B cell (primary cell): ENCODE data around the gene TENM4. TPM values are rescaled to one million over a fixed set of nuclear protein-coding genes. Genes with fewer than 3 reads are reported as not detected.

Experiments used
- ATAC-seq: fragments of 200-7000 bp; cut with Tn5 transposase; one replicate; pipeline ENCODE4 v1.10.0; 2021; ENCODE audit warnings: low read depth, mild to moderate bottlenecking, moderate number of reproducible peaks, moderate library complexity
- CTCF ChIA-PET: fragments of 350-600 bp; sonication (Branson Sonifier 250); formaldehyde crosslinking; loops from one replicate; lab custom pipeline; 2021; ENCODE audit warnings: antibody characterized with exemption, inconsistent platforms; lab: Charles Lee
- POLR2A ChIA-PET: fragments of 350-600 bp; sonication (Branson Sonifier 250); formaldehyde crosslinking; loops from one replicate; lab custom pipeline; 2021; ENCODE audit warnings: antibody characterized with exemption; lab: Charles Lee
- DNase-seq: peaks from one replicate; pipeline ENCODE4 v3.0.0; 2013
- H2AFZ ChIP-seq: 2 replicates; pipeline ENCODE4 v1.6.1; 2012; ENCODE audit warnings: mild to moderate bottlenecking, low read depth, low read length; ENCODE audit not compliant: insufficient read depth, poor library complexity, severe bottlenecking
- H3K27ac ChIP-seq, 2 donors: 1 replicate in 1 of 2; 2 replicates in 1 of 2; pipeline ENCODE4 v1.5.1; 2012 to 2013; ENCODE audit warnings: low read length in 2 of 2, mild to moderate bottlenecking in 2 of 2, moderate library complexity in 1 of 2
- H3K27me3 ChIP-seq, 4 experiments: fragments of 200-600 bp in 1 of 4; sonication (generic) in 1 of 4; replicated peaks in 1 of 4; 1 replicate in 2 of 4; 2 replicates in 2 of 4; pipeline versions ENCODE4 v1.6.1 to v1.7.0; 2013 to 2016; ENCODE audit warnings: low read length in 3 of 4, mild to moderate bottlenecking in 2 of 4, mixed read lengths in 1 of 4, moderate library complexity in 1 of 4; ENCODE audit not compliant: insufficient read depth in 4 of 4, control insufficient read depth in 3 of 4; ENCODE audit errors: control extremely low read depth in 1 of 4
- H3K36me3 ChIP-seq, 2 experiments: replicated peaks in 1 of 2; 1 replicate in 1 of 2; 2 replicates in 1 of 2; pipeline versions ENCODE4 v1.6.1 to v1.7.1; 2013; ENCODE audit warnings: low read length in 1 of 2; ENCODE audit not compliant: insufficient read depth in 2 of 2, control insufficient read depth in 1 of 2; ENCODE audit errors: control extremely low read depth in 1 of 2, extremely low read depth in 1 of 2
- H3K4me1 ChIP-seq, 2 donors: fragments of 200-600 bp in 1 of 2; sonication (generic) in 1 of 2; 1 replicate in 1 of 2; 2 replicates in 1 of 2; pipeline versions ENCODE4 v1.5.1 to v1.6.1; 2013 to 2017; ENCODE audit warnings: low read length in 2 of 2; ENCODE audit not compliant: control insufficient read depth in 2 of 2, insufficient read depth in 2 of 2
- H3K4me2 ChIP-seq: replicated peaks from 2 replicates; pipeline ENCODE3; 2012; ENCODE audit warnings: mild to moderate bottlenecking, low read depth, low read length; ENCODE audit not compliant: poor library complexity, severe bottlenecking
- H3K4me3 ChIP-seq, 5 experiments: fragments of 200-600 bp in 1 of 5; sonication (generic) in 1 of 5; 1 replicate in 3 of 5; 2 replicates in 2 of 5; pipeline versions ENCODE4 v1.5.1 to v1.7.0; 2011 to 2016; ENCODE audit warnings: low read length in 4 of 5, mild to moderate bottlenecking in 4 of 5, low read depth in 2 of 5, control low read depth in 1 of 5, moderate library complexity in 1 of 5; ENCODE audit not compliant: insufficient read depth in 1 of 5; ENCODE audit errors: control extremely low read depth in 1 of 5, extremely low read depth in 1 of 5
- H3K79me2 ChIP-seq: fragments of 200-600 bp; sonication (generic); one replicate; pipeline ENCODE4 v1.6.0; 2016; ENCODE audit warnings: low read length; ENCODE audit not compliant: control insufficient read depth, insufficient read depth
- H3K9ac ChIP-seq: fragments of 200-600 bp; sonication (generic); 2 replicates; pipeline ENCODE4 v1.6.1; 2017; ENCODE audit warnings: mild to moderate bottlenecking, low read length, moderate library complexity
- H3K9me3 ChIP-seq, 3 donors: one replicate each; pipeline versions ENCODE4 v1.6.1 to v1.7.1; 2013; ENCODE audit warnings: low read length in 2 of 3; ENCODE audit not compliant: control insufficient read depth in 2 of 3, insufficient read depth in 1 of 3; ENCODE audit errors: control extremely low read depth in 1 of 3
- H4K20me1 ChIP-seq: 2 replicates; pipeline ENCODE4 v1.6.0; 2012; ENCODE audit warnings: mild to moderate bottlenecking, low read length; ENCODE audit not compliant: insufficient read depth, control insufficient read depth, poor library complexity, severe bottlenecking
- H3K27ac Mint-ChIP-seq: one replicate; pipeline ENCODE4 v1.8.0; 2021; ENCODE audit warnings: mixed read lengths
- H3K27me3 Mint-ChIP-seq: one replicate; pipeline ENCODE4 v1.8.0; 2021; ENCODE audit warnings: mixed read lengths
- H3K4me1 Mint-ChIP-seq: one replicate; pipeline ENCODE4 v1.8.0; 2021; ENCODE audit warnings: mixed read lengths
- H3K4me3 Mint-ChIP-seq: one replicate; pipeline ENCODE4 v1.8.0; 2021; ENCODE audit warnings: mixed read lengths
- H3K9me3 Mint-ChIP-seq: one replicate; pipeline ENCODE4 v1.8.0; 2022; ENCODE audit warnings: mixed read lengths; ENCODE audit not compliant: insufficient read depth
- EZH2 ChIP-seq: IDR thresholded peaks from 2 replicates; pipeline ENCODE4 v1.6.1; 2012; ENCODE audit warnings: borderline replicate concordance, low read depth, mild to moderate bottlenecking, moderate library complexity, low read length; ENCODE audit not compliant: insufficient read depth, poor library complexity, severe bottlenecking
- WGBS: methylation state at CpG from one replicate; pipeline ENCODE4 v1.1.5; 2013; ENCODE audit warnings: missing lambda C conversion rate; ENCODE audit not compliant: insufficient coverage; 5-methylcytosine and 5-hydroxymethylcytosine counted together
- intact Hi-C: fragments of 100-400 bp; cut with micrococcal nuclease; formaldehyde crosslinking; loops from one replicate; pipeline ENCODE4 v1.10.0; 2022
- polyA plus RNA-seq: library from polyadenylated mRNA; depleted of rRNA; stranded (reverse); fragments of >200 nt; gene quantifications from 2 replicates; pipeline ENCODE4 v1.2.3, GENCODE V29; 2012
- total RNA-seq, 2 donors: library from RNA; stranded (reverse); fragments of 120-200 nt in 1 of 2; gene quantifications; 1 replicate in 1 of 2; 2 replicates in 1 of 2; pipeline versions ENCODE4 v1.2.3 to v1.2.4, GENCODE V29; 2013 to 2022
- TF ChIP-seq, protein P1 (sequence below): fragments of 200-600 bp; IDR thresholded peaks from one replicate; pipeline ENCODE4 v1.8.0; 2022; ENCODE audit warnings: antibody characterized with exemption, mild to moderate bottlenecking

The TENM4 gene
- total and polyA plus RNA-seq, 2 donors (not counting 1 experiment from before 2014, with no cell fraction given), result 0.09 to 5.7 TPM

DNA sequence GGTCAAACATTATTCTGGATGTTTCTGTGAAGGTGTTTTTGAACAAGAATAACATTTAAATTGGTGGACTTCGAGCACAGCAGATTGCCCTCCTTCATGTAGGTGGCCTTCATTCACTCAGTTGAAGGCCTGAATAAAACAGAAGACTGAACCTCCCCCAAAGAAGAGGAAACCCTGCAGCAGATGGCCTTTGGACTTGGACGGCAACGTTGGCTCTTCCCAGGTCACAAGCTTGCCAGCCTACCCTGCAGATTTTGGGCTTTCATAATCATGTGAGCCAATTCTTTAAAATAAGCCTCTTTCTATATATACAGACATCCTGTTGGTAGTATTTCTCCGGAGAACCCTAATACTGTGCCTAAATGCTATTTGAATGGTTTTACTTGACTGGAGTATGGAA lies 434.0 kb downstream of the TENM4 start:
- H3K4me1 Mint-ChIP-seq, result no peaks in the 10 kb centered on the region
- no peak overlapping the region for H3K4me2 ChIP-seq
- ATAC-seq (no peak), DNase-seq (no peak)
- no peaks in the 10 kb centered on the region for H3K79me2 ChIP-seq
- H3K27ac Mint-ChIP-seq, result no peak overlapping the region
- ChIA-PET POLR2A (no interaction called here), CTCF (no interaction called here)
- H3K4me1 ChIP-seq, result no peaks in the 10 kb centered on the region
- no peak overlapping the region for H2AFZ ChIP-seq
- H3K27me3 Mint-ChIP-seq, result no peaks in the 10 kb centered on the region
- H3K4me3 Mint-ChIP-seq, result no peak overlapping the region
- WGBS, result 100% methylated on average over 1 of the region's 4 CpGs
- no peaks in the 10 kb centered on the region for H3K27me3 ChIP-seq
- H3K9me3 ChIP-seq, result peaks cover 0 to 15% (median 0%) of the 10 kb centered on the region in 3 donors
- no peak overlapping the region for H3K9ac ChIP-seq
- H3K36me3 ChIP-seq, result no peaks in the 10 kb centered on the region
- peaks cover 2% of the 10 kb centered on the region for H3K9me3 Mint-ChIP-seq
- no peak overlapping the region for H3K4me3 ChIP-seq
- H4K20me1 ChIP-seq, result no peaks in the 10 kb centered on the region
- TF ChIP-seq EZH2, result no peak
- TF ChIP-seq, protein P1, sequence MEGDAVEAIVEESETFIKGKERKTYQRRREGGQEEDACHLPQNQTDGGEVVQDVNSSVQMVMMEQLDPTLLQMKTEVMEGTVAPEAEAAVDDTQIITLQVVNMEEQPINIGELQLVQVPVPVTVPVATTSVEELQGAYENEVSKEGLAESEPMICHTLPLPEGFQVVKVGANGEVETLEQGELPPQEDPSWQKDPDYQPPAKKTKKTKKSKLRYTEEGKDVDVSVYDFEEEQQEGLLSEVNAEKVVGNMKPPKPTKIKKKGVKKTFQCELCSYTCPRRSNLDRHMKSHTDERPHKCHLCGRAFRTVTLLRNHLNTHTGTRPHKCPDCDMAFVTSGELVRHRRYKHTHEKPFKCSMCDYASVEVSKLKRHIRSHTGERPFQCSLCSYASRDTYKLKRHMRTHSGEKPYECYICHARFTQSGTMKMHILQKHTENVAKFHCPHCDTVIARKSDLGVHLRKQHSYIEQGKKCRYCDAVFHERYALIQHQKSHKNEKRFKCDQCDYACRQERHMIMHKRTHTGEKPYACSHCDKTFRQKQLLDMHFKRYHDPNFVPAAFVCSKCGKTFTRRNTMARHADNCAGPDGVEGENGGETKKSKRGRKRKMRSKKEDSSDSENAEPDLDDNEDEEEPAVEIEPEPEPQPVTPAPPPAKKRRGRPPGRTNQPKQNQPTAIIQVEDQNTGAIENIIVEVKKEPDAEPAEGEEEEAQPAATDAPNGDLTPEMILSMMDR, result no peak
- H3K27ac ChIP-seq, result no peak overlapping the region
- intact Hi-C loops, result no loop called here

DNA sequence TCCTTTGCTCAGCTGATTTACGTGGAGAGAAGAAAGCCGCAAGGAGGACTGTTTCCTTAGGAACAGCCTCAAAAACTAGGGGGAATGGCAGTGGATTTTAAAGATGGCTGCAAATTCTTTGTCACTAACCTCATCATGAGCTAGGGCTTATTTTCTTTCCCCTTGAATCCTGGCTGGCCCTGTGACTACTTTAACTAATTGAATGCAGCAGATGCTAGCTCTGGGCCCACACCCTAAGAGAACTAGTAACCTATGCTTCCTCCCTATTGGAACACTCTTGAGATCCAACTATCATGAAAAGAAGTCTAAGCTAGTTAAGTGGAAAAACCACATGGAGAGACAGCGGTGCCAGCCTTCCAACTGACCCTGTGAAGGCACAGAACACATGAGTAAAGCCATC lies 444.8 kb downstream of the TENM4 start:
- ChIA-PET POLR2A (no interaction called here), CTCF (no interaction called here)
- no peak overlapping the region for H3K9ac ChIP-seq
- H3K27me3 Mint-ChIP-seq, result peaks cover 14% of the 10 kb centered on the region
- H3K79me2 ChIP-seq, result no peaks in the 10 kb centered on the region
- H3K4me1 ChIP-seq, result no peaks in the 10 kb centered on the region
- TF ChIP-seq EZH2, result no peak
- TF ChIP-seq, protein P1, result no peak
- WGBS, result 89% methylated on average over 3 of the region's 3 CpGs
- H3K4me1 Mint-ChIP-seq, result no peaks in the 10 kb centered on the region
- H3K27ac Mint-ChIP-seq, result no peak overlapping the region
- no peak overlapping the region for H2AFZ ChIP-seq
- peaks cover 0 to 3% (median 0%) of the 10 kb centered on the region in 4 experiments for H3K27me3 ChIP-seq
- H3K9me3 ChIP-seq, result peaks cover 0 to 9% (median 3%) of the 10 kb centered on the region in 3 donors
- H3K36me3 ChIP-seq, result no peaks in the 10 kb centered on the region
- H3K9me3 Mint-ChIP-seq, result peaks cover 15% of the 10 kb centered on the region
- no peak overlapping the region for H3K4me3 Mint-ChIP-seq
- no peak overlapping the region for H3K27ac ChIP-seq
- H3K4me3 ChIP-seq, result no peak overlapping the region
- DNase-seq, result no peak
- H4K20me1 ChIP-seq, result no peaks in the 10 kb centered on the region
- ATAC-seq, result no peak
- no peak overlapping the region for H3K4me2 ChIP-seq
- intact Hi-C loops, result no loop called here
